Fibroblast of lung (primary cell): ENCODE results near the gene RGS3.

Experiments
- CTCF ChIP-seq, 2 donors: IDR thresholded peaks in 1 of 2; conservative IDR thresholded peaks in 1 of 2; 1 replicate in 1 of 2; 2 replicates in 1 of 2; pipeline ENCODE4 v1.5.1; 2011 to 2012; ENCODE audit warnings: low read length in 2 of 2, control low read depth in 1 of 2, inconsistent platforms in 1 of 2, low read depth in 1 of 2, mild to moderate bottlenecking in 1 of 2
- EZH2 ChIP-seq: IDR thresholded peaks from 2 replicates; pipeline ENCODE4 v1.5.1; 2012; ENCODE audit warnings: low read length, control low read depth, mild to moderate bottlenecking; ENCODE audit errors: missing control alignments

- TF ChIP-seq CTCF (conservative IDR thresholded peaks at IDR 0.05 in 1 of 2, IDR thresholded peaks at IDR 0.05 in 1 of 2; ENCODE audit: low read depth in 1 of 2, low read length in 2 of 2): no peak
- no peak for TF ChIP-seq EZH2
Measured at GRCh38 chr9:113580954-113581311, 117.4 kb downstream of the RGS3 start.
